AG10803 (cell line): ENCODE data around the gene LKAAEAR1.
"Not testable (repeated sequence)": the region's sequence is repeated elsewhere in the genome, so short reads cannot be mapped to it uniquely, and the experiment has no call there.

Experiments
- DNase-seq: peaks from one replicate; pipeline ENCODE4 v3.0.0; 2010; ENCODE audit warnings: low read depth
- H3K4me3 ChIP-seq: 2 replicates; pipeline ENCODE4 v1.5.1; 2011; ENCODE audit warnings: mild to moderate bottlenecking, low read length, control low read depth
- TF ChIP-seq, protein P1 (sequence below): conservative IDR thresholded peaks from 2 replicates; pipeline ENCODE4 v1.5.1; 2011; ENCODE audit warnings: mild to moderate bottlenecking, low read length, control low read depth, inconsistent platforms

LKAAEAR1 gene

DNA sequence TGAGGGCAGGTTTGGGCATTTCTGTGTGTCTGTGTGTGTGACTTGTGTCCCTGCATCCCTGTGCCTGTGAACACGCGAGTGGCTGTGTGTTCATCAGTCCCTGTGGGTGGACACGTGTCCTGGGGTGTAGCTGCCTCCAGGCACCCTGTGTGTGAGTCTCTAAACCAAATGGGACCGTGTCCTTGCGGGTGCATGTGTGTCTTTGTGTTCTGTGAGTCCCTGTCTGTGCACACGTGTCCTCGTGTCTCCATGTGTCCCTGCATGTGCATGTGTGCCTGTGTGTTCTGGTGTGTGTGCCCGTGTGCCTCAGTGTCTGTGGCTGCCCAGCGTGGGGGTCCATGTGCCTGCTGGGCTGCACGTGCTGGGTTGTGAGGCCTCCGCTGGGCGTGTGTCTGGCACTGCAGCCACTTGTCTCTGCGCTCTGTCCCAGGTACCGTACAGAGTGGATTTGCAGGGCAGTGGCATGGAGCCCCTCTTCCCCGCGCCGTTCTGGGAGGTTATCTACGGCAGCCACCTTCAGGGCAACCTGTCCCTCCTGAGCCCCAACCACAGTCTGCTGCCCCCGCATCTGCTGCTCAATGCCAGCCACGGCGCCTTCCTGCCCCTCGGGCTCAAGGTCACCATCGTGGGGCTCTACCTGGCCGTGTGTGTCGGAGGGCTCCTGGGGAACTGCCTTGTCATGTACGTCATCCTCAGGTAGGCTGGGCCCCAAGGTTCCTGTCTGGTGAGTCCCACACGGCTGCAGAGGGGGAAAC is 8.2 kb upstream of the LKAAEAR1 start:
- no peak for DNase-seq
- TF ChIP-seq, protein P1, sequence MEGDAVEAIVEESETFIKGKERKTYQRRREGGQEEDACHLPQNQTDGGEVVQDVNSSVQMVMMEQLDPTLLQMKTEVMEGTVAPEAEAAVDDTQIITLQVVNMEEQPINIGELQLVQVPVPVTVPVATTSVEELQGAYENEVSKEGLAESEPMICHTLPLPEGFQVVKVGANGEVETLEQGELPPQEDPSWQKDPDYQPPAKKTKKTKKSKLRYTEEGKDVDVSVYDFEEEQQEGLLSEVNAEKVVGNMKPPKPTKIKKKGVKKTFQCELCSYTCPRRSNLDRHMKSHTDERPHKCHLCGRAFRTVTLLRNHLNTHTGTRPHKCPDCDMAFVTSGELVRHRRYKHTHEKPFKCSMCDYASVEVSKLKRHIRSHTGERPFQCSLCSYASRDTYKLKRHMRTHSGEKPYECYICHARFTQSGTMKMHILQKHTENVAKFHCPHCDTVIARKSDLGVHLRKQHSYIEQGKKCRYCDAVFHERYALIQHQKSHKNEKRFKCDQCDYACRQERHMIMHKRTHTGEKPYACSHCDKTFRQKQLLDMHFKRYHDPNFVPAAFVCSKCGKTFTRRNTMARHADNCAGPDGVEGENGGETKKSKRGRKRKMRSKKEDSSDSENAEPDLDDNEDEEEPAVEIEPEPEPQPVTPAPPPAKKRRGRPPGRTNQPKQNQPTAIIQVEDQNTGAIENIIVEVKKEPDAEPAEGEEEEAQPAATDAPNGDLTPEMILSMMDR = no peak
- H3K4me3 ChIP-seq = no peak overlapping the region

DNA sequence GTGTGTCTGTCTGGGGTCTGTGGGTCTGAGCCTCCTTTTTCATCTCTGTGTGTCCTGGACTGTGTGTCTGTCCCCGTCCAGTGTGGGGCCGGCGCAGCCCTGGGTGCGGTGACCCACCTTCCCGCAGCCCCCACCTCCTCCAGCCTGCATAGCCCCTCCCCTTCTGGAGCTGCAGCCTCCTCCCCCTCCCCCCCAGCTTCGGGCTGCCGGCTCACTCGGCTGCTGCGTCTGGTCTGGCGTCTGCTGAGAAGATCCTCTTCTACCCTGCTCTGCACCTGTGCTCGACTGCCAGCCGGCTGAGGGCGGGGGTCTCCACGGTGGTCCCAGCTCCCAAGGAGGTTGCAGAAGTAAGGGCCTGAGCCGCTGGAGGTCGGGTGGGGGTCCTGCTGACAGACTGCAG is 7.6 kb upstream of the LKAAEAR1 start:
- TF ChIP-seq, protein P1 = no peak
- DNase-seq = no peak
- no peak overlapping the region for H3K4me3 ChIP-seq

DNA sequence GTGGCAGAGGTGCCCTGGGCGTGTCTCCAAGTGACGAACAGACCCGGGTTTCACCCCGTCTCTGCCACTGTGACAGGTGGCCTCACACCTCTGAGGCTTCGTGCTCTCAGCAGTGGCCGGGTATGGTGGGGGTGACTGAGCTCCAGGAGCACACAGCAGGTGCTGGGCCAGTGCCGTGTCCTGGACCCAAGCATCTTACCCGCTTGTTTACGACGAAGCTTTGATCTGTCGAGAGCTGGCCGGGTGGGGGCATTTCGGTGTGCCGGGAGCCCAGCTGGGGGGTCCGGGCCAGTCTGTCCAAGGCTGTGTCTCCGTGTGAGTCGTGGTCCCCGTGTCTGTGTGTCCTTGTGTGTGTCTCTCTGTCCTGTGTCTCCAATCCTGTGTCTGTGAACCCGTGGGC is 7.1 kb upstream of the LKAAEAR1 start:
- H3K4me3 ChIP-seq = no peak overlapping the region
- no peak for DNase-seq
- TF ChIP-seq, protein P1 = no peak

DNA sequence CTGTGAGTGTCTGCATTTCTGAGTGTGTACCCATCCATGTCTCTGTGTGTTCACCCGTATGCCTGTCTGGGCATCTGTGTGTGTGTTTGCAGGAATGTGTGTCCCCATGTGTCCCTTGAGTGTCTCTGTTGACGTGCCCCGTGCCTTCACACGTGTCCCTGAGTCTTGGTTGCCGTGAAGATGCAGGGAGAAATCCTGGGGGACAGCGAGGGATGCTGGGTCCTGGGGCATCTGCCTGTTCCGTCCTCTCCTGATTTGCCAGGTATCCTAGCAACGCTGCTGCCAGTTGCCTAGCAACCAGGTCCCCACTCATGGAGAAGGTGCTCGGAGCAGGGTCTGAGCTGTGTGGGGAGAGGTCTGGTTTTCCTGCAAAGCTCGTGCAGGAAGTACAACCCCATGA is 6.0 kb upstream of the LKAAEAR1 start:
- no peak overlapping the region for H3K4me3 ChIP-seq
- TF ChIP-seq, protein P1 = no peak
- no peak for DNase-seq

DNA sequence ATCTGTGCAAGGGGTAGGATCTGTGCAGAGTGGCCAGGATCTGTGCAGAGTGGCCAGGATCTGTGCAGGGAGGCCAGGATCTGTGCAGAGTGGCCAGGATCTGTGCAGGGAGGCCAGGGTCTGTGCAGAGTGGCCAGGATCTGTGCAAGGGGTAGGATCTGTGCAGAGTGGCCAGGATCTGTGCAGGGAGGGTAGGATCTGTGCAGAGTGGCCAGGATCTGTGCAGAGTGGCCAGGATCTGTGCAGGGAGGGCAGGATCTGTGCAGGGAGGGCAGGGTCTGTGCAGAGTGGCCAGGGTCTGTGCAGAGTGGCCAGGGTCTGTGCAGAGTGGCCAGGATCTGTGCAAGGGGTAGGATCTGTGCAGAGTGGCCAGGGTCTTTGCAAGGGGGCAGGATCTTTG is 4.4 kb upstream of the LKAAEAR1 start:
- H3K4me3 ChIP-seq, DNase-seq: not testable (repeated sequence)

DNA sequence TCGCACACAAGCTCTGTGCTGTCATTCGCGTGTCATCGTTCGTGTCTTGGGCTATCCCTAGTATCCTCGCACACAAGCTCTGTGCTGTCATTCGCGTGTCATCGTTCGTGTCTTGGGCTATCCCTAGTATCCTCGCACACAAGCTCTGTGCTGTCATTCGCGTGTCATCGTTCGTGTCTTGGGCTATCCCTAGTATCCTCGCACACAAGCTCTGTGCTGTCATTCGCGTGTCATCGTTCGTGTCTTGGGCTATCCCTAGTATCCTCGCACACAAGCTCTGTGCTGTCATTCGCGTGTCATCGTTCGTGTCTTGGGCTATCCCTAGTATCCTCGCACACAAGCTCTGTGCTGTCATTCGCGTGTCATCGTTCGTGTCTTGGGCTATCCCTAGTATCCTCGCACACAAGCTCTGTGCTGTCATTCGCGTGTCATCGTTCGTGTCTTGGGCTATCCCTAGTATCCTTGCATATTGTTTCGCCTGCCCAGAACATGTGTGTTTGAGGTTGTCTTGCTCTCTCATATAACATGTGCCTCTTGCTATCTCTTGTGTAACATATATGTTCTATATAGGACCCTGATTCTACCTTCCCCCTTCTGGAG is 3.1 kb upstream of the LKAAEAR1 start:
- not testable (repeated sequence) for DNase-seq, H3K4me3 ChIP-seq

DNA sequence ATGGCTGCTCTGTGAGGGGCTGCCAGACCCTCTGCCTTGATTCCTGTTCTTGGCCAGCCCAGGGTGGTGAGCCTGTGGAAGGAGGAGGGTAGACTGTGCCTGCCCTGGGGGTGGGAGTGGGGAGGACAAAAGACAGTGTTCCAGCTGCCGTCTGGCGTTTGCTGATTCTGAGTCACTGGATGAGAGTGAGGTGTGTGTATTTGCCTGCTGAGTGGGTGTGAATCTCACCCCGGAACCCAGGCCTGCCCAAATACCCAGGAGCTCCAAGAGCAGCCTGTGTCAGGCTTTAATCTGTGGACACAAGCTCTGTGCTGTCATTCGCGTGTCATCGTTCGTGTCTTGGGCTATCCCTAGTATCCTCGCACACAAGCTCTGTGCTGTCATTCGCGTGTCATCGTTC is 2.6 kb upstream of the LKAAEAR1 start:
- H3K4me3 ChIP-seq = no peak overlapping the region
- TF ChIP-seq, protein P1 = no peak
- no peak for DNase-seq

DNA sequence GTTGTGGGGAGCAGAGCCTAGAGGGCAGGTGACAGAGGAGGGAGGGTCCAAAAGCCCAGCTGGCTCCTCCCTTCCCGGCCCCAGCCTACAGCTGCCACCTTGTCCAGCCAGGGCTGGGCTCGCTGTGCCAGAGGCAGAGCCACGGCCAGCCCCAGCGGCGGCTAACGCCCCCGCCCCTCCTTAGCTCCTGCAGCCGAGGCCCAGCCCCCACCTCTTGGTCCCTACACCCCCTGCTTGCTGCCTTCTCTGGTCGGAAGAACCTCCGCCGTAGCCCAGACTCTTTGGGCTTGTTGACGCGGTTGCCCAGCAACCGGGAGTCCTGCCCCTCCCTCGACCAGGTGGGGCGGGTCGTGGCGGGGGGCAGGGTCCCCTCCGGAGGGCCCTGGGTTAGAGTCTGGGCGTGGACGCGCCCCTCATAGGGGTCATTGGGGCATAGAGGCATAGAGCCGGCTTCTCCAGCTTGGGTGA is 521 bp upstream of the LKAAEAR1 start:
- DNase-seq = no peak
- H3K4me3 ChIP-seq = no peak overlapping the region
- TF ChIP-seq, protein P1 = no peak
